Stimulated activated CD4-positive, alpha-beta T cell treated with anti-CD3 and anti-CD28 coated beads, Interleukin-4, amount 100 ng/mL, for 4 hours (primary cell): ENCODE data around the gene MAEA.
"Not testable (repeated sequence)": the region's sequence is repeated elsewhere in the genome, so short reads cannot be mapped to it uniquely, and the experiment has no call there.

ENCODE experiments used
- DNase-seq, 2 experiments: peaks; one replicate each; pipeline ENCODE4 v3.0.0-alpha.2; 2020

The MAEA gene

DNA sequence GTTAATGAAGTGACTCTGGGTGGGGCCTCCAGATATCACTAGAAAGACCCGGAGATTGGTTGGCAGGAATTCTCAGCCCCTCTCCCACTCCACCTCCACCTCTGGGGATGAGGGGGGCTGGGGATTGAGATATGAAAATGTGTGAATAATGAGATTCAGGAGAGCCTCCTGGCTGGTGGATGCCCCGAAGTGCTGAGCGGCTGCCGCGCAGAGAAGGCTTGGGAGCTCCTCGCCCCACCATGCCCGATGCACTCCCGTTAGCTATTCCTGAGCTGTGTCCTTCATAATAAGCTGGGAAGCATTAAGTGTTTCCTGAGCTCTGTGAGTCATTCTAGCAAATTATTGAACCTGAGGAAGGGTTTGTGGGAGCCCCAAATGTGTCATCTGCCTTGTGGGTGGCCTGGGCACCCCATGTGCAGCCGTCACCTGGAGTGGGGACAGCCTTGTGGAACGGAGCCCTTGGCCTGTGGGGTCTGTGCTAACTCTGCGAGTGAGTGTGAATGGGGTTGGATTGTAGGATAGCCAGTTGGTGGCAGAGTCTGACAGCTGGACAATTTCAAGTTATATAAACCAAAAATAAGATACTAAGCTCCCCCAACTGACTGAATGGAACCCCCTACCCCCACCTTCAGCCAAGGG lies 4.4 kb upstream of the MAEA start:
- no peak for DNase-seq

DNA sequence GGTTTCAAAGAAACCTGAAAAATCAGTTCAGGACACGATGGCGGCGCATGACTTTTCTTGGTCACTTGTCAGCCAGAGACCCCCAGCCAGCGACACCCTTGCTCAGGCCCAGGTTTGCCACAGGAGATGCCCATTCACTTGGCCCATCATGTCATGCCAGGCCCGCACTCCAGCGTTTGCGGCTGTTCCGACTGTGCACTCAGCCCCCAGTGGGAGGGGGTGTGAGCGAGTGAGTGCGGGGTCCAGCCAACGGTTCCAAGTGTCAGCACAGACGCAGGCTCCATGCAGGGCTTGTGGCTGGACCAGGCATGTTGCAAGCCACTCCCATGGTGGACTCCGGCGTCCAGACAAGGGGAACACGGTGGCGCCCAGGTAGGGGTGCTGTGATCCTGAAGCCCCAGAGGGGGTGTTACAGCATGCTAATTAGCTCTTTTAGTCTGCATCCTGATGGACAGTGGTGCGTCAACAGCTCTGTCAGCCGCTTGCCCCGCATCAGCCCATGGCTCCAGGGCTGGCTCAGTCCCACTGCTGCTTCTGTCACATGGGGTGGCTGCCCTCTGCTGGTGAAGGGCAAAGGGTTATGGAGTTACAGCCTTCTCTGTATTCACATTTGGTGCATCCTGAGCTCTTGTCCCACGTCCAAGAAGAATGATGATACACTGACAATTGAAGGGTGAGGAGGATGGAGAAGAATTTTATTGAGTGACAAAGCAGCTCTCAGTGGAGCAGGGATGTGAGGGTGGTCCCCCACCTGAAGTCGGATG lies 3.7 kb upstream of the MAEA start:
- no peak for DNase-seq

DNA sequence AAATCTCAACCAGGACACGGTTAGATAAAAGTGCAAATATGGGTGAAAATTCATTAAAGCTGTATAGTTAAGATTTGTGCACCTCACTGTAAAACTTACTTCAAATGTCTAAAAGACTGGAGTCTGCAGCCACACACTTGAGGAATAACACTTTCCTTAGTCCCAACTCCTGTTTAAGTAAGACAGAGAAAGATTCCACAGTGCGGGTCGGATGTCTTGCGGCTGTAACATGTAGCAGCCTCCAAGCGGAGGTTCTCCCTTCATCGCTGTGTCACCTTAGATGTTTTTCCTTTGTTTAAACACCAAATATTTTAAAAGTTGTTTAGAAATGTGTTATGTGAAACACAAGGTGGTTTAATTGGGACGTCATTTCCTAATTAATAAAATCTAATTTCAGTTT lies 905 bp upstream of the MAEA start:
- no peak for DNase-seq

DNA sequence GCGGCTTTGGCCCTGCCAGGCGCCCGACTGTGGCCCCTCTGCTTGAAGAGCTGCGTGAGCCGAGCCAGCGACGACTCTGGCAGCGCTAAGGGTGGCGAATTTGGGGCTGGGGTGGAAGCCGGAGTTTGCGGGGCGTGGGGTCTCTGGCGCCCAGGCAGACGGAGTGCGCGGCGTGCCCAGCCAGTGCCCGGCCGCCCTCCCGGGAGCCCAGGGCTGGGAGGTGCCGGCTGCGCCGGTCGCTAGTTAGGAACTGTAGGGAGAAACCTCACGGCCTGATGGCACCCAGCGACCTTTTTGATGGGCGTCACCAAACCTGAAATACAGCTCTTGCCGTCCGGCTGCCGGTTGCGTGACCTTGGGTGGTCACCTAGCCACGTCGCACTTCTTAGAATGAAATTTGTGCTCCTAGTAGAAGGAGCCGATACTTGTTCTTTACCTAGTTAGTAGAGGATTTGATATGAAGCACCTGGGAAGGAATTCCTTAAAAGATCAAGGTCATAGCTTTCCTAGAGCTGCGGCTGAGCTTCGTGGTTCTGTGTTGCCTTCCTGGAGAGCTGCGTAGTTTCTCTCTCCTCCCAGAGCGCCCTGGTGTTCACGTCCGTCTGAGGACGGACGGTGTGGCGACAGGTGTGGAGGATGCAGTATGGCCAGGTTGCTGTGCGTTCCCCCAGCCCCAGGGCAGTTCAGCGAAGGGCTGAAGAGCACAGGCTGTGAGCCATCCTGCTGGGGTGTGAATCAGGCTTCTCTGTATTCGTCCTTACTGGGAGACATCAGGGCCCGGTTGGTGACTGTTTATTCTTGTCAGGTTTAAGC lies 680 bp downstream of the MAEA start:
- DNase-seq: no peak

DNA sequence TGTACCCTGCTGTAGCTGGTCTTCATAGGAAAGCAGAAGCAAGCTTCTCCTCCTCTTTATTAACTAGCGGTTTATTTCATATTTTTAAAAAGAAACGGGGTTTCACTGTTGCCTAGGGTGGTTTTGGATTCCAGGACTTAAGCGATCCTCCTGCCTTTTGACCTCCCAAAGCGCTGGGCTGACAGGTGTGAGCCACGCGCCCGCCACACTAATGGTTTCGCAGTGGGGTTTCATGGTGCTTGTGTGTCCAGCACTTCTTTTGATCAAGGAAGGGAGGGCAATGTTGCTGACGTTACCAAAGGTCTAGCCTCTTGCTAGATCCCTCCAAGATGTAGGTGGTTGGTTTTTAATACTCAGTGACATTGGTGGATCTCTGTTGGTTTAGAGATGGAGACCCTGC lies 1.4 kb downstream of the MAEA start:
- no peak for DNase-seq

DNA sequence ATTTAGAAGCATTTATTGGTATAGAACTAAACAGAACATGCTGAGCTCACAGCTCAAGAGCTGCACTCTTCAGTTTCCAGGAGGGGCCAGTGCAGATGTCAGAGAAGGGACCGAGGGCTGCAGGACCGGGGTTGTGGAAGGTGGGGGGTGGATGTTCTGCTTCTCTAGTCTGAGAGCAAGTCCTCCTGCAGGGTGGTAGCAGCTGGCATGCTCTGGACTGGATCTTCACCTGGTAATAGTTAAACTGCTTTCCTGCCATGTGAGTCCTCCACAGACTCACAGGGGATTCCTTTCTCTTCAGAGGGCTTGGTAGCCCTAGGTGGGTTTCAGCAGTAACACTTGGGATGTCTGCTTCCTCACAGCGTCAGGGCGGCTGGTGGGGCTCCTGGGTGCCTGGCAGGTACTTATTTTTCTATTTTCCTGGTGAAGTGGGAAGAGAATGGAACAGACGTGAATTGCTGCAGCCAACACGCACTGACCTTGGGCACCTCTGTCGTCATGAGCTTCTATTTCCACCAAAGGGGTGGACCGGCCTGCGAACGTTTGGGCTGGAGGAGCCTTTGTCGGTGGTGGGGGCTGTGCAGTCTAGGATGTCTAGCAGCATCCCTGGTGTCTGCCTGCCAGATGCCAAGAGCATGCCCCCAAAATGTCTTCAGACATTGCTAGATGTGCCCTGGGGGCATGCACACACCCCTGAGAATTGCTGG lies 2.5 kb downstream of the MAEA start:
- DNase-seq: no peak

DNA sequence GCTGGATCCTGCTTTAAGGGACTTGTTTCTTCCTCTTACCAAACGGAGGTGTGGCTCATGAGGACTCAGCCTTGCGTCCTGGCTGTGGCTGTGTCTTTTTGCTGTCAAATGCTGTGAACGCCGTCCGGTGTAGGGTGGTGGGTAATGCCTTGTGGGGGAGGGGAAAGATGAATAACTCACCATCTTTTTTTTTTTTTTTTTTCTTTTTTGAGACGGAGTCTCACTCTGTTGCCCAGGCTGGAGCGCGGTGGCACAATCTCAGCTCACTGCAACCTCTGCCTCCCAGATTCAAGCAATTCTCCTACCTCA lies 3.0 kb downstream of the MAEA start:
- DNase-seq: not testable (repeated sequence)

DNA sequence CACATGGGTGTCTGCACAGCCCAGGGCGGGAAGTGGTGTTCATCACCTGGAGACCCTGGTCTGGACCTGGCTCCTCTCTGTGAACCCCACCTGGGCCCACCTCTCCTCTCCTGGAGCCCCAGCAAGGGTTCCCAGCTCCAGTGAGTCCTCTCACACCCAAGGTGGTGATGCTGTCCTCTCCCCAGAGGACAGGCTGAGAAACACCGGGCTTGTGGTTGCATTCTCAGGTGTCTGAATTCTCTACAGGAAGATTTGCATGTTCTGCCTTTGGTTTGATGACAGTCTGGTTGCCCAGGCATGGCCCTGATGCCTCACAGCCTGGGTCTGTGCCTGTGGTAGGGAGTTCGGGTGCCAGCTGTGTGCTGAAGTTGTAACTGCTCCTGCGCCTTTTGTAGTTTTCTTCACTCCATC lies 3.8 kb downstream of the MAEA start:
- no peak for DNase-seq

DNA sequence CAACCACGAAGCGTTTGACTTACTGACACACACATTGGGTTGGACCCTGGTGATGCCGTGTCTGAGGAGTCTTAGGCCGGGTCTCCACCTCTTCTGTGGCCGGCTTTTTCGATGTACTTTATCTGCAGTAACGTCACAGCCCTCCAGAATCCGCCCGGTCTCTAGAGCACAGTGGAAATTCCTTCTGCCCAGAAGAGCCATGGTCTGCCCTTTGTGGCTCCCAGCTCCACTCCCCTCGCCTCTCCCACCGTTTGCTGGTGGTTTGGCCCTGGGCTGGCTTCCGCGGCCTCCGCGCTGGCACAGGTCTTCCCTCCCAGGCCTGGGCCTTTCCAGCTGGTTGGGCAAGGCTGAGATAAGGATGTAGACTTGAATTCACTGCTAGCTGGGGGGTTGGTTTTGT lies 4.3 kb downstream of the MAEA start:
- no peak for DNase-seq

DNA sequence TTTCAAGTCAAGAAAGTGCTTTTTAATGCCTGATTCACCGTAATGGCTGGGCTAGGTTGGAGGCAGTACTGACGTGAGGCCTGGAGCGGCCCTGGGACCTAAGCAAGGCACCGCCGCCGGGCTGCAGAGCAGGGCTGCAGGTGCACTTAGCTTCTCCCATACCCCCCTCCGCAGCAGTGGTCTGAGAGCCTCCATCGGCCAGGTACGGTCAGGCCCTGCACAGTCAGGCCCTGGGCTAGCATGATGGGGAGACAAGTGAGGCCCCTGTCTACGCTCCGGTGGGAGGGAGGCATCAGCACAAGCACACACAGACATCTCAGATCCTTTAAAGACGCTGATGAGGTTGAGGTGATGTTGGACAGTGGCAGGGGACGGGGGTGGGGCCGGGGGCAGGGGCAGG lies 4.7 kb downstream of the MAEA start:
- no peak for DNase-seq

DNA sequence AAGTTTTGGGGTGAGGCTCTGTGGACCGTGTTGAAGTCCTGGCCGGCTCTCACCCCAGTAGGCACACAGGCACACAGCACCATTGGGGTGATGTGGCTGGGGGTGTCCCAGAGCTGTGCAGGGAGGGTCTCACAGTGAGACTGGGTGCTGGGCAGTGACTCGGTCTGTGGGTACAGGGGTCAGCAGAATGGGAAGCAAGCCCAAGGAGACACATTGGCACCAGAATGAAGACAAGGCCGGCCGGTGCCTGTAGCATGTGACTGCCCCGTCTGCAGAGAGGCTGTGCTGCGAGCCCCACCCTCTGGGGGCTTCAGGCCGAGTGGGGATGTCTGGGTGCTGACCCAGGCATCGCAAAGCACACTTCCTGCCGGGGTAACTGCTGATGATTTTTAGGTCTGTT lies 5.2 kb downstream of the MAEA start:
- no peak for DNase-seq

DNA sequence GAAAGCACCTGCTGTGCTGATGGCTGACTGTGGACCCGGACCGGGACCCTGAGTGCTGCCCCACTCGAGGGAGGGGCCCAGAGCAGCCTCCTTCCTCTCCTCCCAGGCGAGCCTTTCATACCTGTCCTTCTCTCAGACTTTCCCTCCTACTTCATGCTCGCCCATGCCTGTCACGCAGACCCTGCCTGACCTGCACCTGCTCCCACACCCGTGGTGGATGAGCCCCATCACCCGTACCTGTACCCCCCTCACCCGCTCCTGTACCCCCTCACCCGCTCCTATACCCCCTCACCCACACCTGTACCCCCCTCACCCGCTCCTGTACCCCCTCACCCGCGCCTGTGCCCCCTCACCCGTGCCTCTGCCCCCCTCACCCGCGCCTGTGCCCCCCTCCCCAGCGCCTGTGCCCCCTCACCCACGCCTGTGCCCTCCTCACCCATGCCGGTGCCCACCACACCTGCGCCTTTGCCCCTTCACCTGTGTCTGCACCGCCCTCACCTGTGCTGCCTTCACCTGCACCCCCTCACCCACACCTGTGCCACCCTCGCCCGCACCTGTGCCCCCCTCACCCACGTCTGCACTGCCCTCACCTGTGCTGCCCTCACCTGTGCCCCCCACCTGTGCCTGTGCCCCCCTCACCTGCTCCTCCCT lies 5.8 kb downstream of the MAEA start:
- DNase-seq: no peak

DNA sequence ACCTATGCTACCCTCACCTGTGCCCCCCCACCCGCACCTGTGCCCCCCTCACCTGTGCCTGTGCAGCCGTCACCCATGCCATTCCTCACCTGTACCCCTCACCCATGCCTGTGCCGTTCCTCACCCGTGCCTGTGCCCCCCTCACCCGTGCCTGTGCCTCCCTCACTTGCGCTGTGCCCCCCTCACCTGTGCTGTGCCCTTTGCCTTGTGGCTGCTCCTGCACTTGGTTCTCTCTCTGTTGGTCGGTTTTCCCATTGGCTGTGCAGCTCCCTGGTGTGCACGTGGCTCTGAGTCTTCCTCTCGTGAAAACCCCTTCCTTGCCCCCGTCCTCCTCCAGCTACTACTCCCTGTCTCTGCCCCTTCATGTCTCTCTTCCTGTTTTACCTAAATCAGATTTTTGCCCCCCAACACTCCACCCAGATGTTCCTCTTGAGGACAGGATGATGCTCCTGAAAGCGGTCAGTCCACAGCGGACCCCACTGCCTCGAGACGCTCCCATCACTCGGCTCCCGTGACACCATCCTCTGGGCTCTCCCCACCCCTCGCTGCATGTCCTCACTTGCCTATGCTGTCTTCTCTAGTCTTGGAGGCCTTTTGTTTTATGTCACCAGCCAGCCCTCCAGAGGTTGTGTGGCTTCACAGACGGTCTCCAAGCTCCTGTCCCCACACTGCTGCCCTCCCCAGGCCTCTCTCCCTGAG lies 6.8 kb downstream of the MAEA start:
- no peak for DNase-seq

DNA sequence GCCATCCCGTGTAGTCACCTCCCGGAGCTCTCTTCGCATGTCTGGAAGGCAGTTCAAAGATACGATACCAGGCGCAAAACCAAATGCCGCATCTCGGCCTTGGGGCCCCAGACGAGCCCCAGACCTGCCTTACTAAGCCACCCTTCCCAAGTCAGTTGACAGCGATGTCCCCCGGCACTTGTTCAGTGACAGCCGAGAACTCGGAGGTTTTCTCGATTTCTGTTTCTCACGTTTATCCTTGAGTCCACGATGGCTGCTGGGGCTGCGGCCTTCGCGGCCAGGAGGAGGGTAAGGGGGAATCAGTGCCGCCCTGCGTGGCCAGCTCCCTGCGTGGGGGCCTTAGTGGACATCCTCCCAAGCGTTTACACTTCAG lies 7.3 kb downstream of the MAEA start:
- no peak for DNase-seq

DNA sequence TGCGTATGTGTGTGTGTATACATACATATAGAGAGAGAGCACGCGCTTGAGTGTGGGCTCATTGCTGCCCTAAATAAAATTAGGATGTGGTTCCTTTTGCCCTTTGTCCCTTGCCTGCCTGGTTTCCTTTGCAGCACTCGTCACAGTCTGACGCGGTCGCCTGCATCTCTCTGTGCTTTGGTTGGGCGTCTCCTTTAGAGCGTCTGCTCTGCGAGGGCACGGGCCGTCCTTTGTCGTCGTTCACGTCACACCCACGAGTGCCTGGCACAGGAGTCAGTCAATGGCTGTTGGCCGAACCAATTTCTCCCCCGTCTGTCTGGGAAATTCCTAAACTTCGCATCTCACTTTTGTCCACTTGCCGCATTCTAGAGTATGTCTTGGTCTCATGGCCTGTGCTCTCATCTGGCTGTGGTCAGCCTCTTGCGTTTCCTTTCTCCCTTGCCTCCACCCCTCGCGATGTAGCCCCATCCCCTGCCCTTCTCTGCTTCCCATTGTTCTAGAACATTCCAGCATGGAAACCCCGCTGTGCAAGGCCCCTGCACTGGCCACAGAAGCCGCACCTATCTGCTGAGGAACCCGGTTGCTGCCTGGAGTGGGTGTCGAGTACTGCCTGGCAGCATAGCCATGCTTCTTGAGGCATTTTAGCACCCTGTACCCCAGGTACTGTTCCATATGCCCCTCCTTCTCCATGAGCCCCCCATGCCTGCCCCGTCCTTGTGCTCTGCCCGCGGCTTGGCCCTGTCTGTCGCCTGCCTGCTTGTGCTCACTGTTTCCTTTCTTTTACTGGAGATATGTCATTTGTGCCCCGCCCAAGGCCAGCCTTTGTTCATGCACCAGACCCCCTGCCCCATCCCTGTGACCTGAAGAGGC lies 8.0 kb downstream of the MAEA start:
- DNase-seq: no peak

DNA sequence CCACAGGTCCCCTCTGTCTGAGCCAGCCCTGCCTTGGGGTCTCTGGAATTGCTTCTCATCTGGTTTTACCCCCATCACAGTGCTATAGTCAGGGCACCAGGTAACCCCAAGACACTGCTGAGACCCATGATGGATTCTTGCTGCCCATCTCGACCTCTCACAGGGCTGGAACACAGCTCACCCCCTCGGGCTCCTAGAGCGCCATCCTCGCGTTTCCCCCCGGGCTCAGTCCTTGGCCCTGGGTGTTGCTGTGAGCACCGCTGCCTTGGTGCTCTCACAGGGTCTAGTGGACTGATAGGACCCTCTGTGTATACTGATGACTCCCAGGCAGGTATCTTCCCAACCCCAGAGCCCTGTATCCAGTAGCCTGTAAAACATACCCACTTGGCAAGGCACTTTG lies 8.8 kb downstream of the MAEA start:
- DNase-seq: no peak

DNA sequence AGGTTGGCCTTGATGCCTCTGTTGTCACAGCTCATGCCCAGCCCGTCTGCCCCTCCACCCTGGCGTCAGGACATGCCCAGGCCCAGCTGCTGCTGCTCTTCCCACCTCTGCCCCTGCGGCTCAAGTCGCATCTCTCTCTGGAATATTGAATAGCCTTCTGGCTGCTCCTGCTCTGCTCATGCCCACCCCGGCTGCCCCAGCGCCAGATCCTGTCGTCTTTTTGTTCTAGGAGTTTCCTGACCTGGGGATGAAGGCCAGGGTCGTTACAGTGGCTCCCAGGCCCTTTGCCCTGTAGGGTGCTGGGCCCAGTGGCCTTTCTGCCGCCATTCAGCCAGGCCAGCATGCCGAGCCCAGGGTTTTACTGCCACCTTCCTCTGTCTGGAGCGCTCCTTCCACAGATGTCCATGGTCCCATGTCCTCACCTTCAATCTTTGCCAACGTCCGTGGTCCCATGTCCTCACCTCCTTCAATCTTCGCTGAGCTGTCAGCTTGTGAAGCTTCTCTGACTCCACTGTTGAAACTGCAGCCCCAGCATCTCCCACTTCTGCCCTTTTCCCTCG lies 9.7 kb downstream of the MAEA start:
- no peak for DNase-seq

DNA sequence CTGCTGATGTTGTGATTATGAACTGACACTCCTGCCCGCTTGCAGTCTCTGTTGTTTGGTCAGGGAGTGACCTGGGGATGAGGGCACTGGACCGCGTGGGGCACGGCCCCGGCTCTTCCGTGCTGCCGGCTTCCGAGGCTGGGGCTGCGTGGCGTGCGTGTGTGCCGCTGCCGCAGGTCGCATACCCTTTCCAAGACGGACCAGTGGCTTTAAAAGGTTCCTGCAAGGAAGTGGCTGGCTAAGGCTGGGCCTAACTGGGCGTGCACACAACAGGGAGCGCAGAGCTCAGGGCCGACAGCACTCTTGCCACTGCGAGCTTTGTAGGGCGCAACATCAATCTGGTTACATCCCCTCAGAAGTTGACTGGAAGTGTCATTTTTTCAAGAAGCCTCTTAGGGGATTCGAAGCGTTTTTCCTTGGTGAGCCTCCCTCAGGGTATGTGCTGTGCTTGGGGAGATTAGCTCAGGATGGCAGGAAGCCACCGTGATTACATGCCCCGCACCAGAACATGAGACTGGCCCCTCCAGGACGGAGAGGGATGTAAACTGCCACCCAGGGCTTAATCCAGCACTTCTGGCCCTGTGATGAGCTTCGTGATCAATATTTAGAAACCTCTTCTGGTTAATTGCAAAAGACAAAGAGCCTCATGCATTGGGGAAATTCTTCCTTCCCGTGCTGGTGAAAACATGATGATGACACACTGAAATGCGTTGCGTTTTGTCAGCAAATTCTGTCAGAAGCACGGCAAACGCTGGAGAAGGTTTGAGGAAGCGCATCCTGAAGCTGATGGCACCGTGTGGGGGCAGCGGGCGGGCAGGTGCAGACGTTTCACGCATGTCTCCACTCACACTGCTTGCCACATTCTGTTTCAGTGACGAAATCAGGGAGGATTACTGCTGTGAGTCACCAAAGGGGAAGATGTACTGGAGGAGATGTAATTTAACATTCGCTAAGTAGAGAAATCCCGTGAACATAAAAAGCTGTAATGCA lies 11.1 kb downstream of the MAEA start:
- peak in 1 of 2 experiments; percentile 15 for DNase-seq

DNA sequence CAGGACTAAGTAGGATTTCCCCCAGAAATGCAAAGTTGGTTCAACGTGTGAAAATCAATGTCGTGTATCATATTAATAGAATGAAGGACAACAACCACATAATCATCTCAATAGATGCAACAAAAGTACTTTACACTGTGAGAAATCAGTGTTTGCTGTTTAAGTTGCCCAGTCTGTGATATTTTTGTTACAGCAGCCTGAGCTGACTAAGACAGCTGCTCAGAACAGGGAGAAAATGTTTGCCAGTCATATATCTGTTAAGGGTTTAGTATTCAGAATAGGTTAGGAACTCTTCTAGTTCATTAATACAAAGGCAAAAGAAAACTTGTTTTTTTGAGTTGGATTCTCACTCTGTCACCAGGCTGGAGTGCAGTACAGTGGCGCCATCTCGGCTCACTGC lies 12.5 kb downstream of the MAEA start:
- DNase-seq: no peak

DNA sequence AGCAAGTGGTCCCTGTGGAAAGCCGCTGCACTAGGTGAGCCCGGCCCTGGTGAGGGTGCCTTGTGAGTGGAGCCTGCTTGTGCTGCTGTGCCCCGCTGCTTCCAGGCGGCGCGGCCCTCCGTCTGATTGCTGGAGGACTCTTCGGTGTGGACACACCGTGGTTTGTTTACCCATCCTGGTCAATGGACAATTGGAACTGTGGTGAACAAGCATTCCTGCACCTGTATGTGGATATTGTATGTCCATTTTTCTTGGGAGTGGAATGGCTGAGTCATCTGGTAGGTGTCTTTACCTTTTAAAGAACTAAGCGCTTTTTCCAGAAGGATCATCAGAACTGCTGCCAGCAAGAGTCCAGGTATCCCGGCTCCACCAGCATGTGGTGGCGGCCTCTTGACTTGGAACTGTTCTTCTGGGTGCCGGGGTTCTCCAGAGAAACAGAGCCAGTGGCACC lies 15.6 kb downstream of the MAEA start:
- DNase-seq: no peak
